ENCODE data around the gene LIF. TPM values are rescaled to one million over a fixed set of nuclear protein-coding genes. Genes with fewer than 3 reads are reported as not detected.

The LIF gene
- total and polyA plus RNA-seq, 4 donors: 0.77 to 26.1 (median 5.1) TPM

DNA sequence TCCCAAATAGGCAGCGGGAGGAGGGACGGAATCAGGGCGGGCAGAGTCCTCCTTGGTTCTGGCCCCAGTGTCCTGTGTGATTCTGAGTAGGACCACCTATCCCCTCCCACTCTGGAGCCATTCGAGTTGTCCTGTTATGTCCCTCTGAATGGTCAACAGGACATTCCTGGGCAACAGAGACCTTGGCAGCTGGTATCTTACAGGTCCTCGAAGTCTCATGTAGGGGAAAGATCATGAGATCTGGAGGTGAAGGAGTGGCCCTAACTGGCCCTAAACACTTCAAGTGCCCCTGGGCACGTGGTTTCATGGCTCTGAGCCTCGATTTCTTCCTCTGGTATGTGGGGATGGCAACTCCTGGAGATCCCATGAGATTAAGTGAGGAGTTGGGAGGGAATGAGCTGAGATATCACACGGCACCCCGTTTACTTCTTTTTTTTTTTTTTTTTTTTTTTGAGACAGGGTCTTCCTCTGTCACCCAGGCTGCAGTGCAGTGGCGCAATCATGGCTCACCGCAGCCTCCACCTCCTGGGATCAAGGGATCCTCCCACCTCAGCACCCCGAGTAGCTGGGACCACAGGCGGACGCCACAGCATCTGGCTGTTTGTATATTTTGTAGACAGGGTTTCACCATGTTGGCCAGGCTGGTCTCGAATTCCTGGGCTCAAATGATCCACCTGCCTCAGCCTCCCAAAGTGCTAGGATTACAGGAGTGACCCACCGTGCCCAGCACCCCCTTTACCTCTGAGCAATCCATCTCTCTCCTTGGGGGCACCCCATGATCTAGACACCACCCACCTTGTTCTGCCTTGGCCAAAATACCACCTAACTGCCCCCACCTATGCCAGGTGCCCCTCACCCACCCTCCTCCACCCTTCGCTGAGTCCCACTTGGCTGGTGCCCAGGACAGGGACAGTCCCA is 6.8 kb downstream of the LIF start:
- Histone ChIP-seq H3K27me3 (ENCODE audit: control insufficient read depth in 3 of 3, insufficient read depth in 3 of 3, low read length in 2 of 3) (peaks cover 0 to 4% (median 0%) of the 10 kb centered on the region in 3 donors), H3K4me3 (no peak overlapping the region), H3K36me3 (ENCODE audit: control insufficient read depth in 4 of 4, insufficient read depth in 4 of 4, low read length in 4 of 4) (no peaks in the 10 kb centered on the region), H3K27ac (ENCODE audit: low read depth in 1 of 2, low read length in 1 of 2) (no peak overlapping the region), H3K4me1 (ENCODE audit: control insufficient read depth in 5 of 5, insufficient read depth in 5 of 5, low read length in 5 of 5) (peaks cover 0 to 61% (median 13%) of the 10 kb centered on the region in 5 donors), H3K9me3 (ENCODE audit: control insufficient read depth in 4 of 4, insufficient read depth in 3 of 4, low read length in 3 of 4) (no peaks in the 10 kb centered on the region), H3K9ac (ENCODE audit: insufficient read depth in 1 of 2, low read length in 2 of 2) (no peak overlapping the region)
- TF ChIP-seq, protein P1, sequence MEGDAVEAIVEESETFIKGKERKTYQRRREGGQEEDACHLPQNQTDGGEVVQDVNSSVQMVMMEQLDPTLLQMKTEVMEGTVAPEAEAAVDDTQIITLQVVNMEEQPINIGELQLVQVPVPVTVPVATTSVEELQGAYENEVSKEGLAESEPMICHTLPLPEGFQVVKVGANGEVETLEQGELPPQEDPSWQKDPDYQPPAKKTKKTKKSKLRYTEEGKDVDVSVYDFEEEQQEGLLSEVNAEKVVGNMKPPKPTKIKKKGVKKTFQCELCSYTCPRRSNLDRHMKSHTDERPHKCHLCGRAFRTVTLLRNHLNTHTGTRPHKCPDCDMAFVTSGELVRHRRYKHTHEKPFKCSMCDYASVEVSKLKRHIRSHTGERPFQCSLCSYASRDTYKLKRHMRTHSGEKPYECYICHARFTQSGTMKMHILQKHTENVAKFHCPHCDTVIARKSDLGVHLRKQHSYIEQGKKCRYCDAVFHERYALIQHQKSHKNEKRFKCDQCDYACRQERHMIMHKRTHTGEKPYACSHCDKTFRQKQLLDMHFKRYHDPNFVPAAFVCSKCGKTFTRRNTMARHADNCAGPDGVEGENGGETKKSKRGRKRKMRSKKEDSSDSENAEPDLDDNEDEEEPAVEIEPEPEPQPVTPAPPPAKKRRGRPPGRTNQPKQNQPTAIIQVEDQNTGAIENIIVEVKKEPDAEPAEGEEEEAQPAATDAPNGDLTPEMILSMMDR (IDR thresholded peaks at IDR 0.05; ENCODE audit: control extremely low read depth, extremely low read depth): no peak
- WGBS, 2 donors: 76 to 79% methylated on average over 17 of the region's 17 CpGs
- DNase-seq (no peak), ATAC-seq (ENCODE audit: insufficient read depth, low FRiP score) (no peak)

DNA sequence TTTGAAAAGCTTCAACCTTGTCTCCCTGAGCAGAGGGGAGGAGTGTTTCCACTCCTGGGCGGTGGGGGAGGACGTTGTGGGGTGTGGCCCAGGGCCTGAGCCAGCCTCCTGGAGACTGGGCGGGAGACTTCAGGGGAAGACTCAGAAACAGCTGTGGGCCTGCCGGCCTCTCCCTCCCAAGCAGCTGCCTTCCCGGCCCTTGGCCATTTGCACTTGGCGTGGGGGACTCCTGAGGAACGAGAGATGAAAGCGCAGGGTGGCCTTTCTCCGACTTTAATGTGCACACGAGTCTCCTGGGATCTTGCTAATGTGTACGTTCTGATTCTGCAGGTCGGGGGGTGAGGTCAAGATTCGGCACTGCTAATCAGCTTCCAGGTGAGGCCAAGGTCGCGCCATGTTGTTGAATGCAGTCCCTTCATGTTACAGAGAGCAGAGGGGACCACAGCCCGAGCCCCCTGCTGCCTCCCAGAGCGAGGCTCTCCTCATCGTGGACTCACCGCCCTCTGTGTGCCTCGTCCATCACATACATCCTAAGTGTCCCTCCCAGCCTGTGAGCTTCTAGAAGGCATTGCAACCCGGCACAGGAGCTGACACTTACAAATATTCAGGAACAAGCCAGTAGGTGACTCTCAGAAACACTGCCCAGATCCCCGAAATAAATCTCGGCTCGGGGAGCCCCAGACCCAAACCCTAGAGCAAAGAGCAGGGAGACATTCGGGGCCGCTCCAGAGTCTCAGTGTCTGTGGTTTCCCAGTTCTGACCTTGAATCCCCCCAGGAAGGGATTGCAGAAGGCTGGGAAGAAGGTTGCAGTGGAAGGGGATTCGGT is 7.7 kb downstream of the LIF start:
- Histone ChIP-seq H3K9me3 (ENCODE audit: control insufficient read depth in 4 of 4, insufficient read depth in 3 of 4, low read length in 3 of 4) (no peaks in the 10 kb centered on the region), H3K9ac (ENCODE audit: insufficient read depth in 1 of 2, low read length in 2 of 2) (no peak overlapping the region), H3K4me1 (ENCODE audit: control insufficient read depth in 5 of 5, insufficient read depth in 5 of 5, low read length in 5 of 5) (peaks cover 0 to 64% (median 13%) of the 10 kb centered on the region in 5 donors), H3K27ac (ENCODE audit: low read depth in 1 of 2, low read length in 1 of 2) (no peak overlapping the region), H3K4me3 (no peak overlapping the region), H3K36me3 (ENCODE audit: control insufficient read depth in 4 of 4, insufficient read depth in 4 of 4, low read length in 4 of 4) (no peaks in the 10 kb centered on the region), H3K27me3 (ENCODE audit: control insufficient read depth in 3 of 3, insufficient read depth in 3 of 3, low read length in 2 of 3) (no peaks in the 10 kb centered on the region)
- 77 to 82% methylated on average over 27 of the region's 27 CpGs for WGBS, 2 donors
- TF ChIP-seq, protein P1 (IDR thresholded peaks at IDR 0.05; ENCODE audit: control extremely low read depth, extremely low read depth): no peak
- DNase-seq (peak; percentile 73 to 85 (median 74)), ATAC-seq (ENCODE audit: insufficient read depth, low FRiP score) (no peak)

DNA sequence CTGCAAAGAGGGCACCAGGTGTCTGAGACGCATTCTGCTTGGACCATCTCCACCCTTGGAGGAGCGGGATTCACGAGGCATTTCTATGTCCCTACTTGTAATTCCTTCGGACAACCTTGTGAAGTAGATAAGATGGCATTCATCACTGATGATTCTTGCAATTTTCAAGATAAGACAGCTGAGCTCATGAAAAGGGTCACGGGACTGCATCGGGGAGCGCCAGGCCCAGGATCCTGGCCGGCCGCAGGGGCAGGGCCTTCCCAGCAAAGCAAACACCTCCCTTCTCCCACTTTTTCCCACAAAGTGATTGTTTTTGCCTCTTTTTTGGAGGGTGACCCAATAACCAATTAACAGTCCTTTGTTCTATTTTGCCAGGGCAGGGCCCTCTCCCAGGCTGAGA is 8.4 kb downstream of the LIF start:
- no peaks in the 10 kb centered on the region for H3K9me3 ChIP-seq (ENCODE audit: control insufficient read depth in 4 of 4, insufficient read depth in 3 of 4, low read length in 3 of 4)
- H3K36me3 ChIP-seq (ENCODE audit: control insufficient read depth in 4 of 4, insufficient read depth in 4 of 4, low read length in 4 of 4): no peaks in the 10 kb centered on the region
- no peak for ATAC-seq (ENCODE audit: insufficient read depth, low FRiP score)
- H3K9ac ChIP-seq (ENCODE audit: insufficient read depth in 1 of 2, low read length in 2 of 2): no peak overlapping the region
- 87 to 93% methylated on average over 9 of the region's 9 CpGs for WGBS, 2 donors
- H3K27me3 ChIP-seq (ENCODE audit: control insufficient read depth in 3 of 3, insufficient read depth in 3 of 3, low read length in 2 of 3): no peaks in the 10 kb centered on the region
- DNase-seq: no peak
- TF ChIP-seq, protein P1 (IDR thresholded peaks at IDR 0.05; ENCODE audit: control extremely low read depth, extremely low read depth): no peak
- H3K4me3 ChIP-seq: no peak overlapping the region
- H3K4me1 ChIP-seq (ENCODE audit: control insufficient read depth in 5 of 5, insufficient read depth in 5 of 5, low read length in 5 of 5): peaks cover 0 to 70% (median 19%) of the 10 kb centered on the region in 5 donors
- no peak overlapping the region for H3K27ac ChIP-seq (ENCODE audit: low read depth in 1 of 2, low read length in 1 of 2)

Measured in lung (tissue), 12 donors.